Parathyroid adenoma (tissue), 2 donors: ENCODE measurements around the gene RAPGEF4.

Experiments
- H2AFZ ChIP-seq: fragments of 300-600 bp; sonication (generic); one replicate; pipeline ENCODE4 v1.7.0; 2017; ENCODE audit warnings: antibody characterized with exemption, mild to moderate bottlenecking
- H3K27ac ChIP-seq: fragments of 300-600 bp; sonication (generic); one replicate; pipeline ENCODE4 v1.7.0; 2017
- H3K27me3 ChIP-seq: fragments of 300-600 bp; sonication (generic); one replicate; pipeline ENCODE4 v1.7.0; 2017; ENCODE audit warnings: low read length; ENCODE audit not compliant: control insufficient read depth, insufficient read depth
- H3K36me3 ChIP-seq: fragments of 300-600 bp; sonication (generic); one replicate; pipeline ENCODE4 v1.7.0; 2017; ENCODE audit warnings: low read length; ENCODE audit not compliant: control insufficient read depth, insufficient read depth
- H3K4me1 ChIP-seq: fragments of 300-600 bp; sonication (generic); one replicate; pipeline ENCODE4 v1.7.0; 2017; ENCODE audit warnings: control low read depth
- H3K4me2 ChIP-seq: fragments of 300-600 bp; sonication (generic); one replicate; pipeline ENCODE4 v1.7.0; 2017; ENCODE audit warnings: low read length
- H3K4me3 ChIP-seq: fragments of 300-600 bp; sonication (generic); one replicate; pipeline ENCODE4 v1.7.0; 2017; ENCODE audit warnings: low read depth, low read length
- H3K79me2 ChIP-seq: fragments of 300-600 bp; sonication (generic); one replicate; pipeline ENCODE4 v1.7.0; 2017; ENCODE audit warnings: control low read depth
- H3K9ac ChIP-seq: fragments of 300-600 bp; sonication (generic); one replicate; pipeline ENCODE4 v1.7.0; 2017; ENCODE audit warnings: mild to moderate bottlenecking
- H3K9me3 ChIP-seq: fragments of 300-600 bp; sonication (generic); one replicate; pipeline ENCODE4 v1.7.0; 2017; ENCODE audit warnings: low read length; ENCODE audit not compliant: control insufficient read depth
- CTCF ChIP-seq: fragments of 300-600 bp; sonication (generic); IDR thresholded peaks from one replicate; pipeline ENCODE4 v1.7.0; 2017; ENCODE audit warnings: antibody characterized with exemption, mild to moderate bottlenecking
- donor health status: primary hyperparathyroidism.

RAPGEF4 gene

GRCh38 chr2:172889768-172890430 is 154.3 kb downstream of the RAPGEF4 start:
- Histone ChIP-seq H3K27me3 (no peaks in the 10 kb centered on the region), H3K4me2 (no peak overlapping the region), H3K9me3 (no peaks in the 10 kb centered on the region), H3K36me3 (no peaks in the 10 kb centered on the region), H3K79me2 (no peaks in the 10 kb centered on the region), H3K4me3 (no peak overlapping the region), H3K9ac (no peak overlapping the region), H3K4me1 (peaks cover 5% of the 10 kb centered on the region), H3K27ac (no peak overlapping the region), H2AFZ (no peak overlapping the region)
- TF ChIP-seq CTCF: no peak

GRCh38 chr2:172893111-172893510 is 157.5 kb downstream of the RAPGEF4 start:
- Histone ChIP-seq H3K79me2 (no peaks in the 10 kb centered on the region), H2AFZ (no peak overlapping the region), H3K4me3 (no peak overlapping the region), H3K4me2 (no peak overlapping the region), H3K27ac (no peak overlapping the region), H3K4me1 (peaks cover 5% of the 10 kb centered on the region), H3K36me3 (no peaks in the 10 kb centered on the region), H3K9me3 (no peaks in the 10 kb centered on the region), H3K9ac (no peak overlapping the region), H3K27me3 (no peaks in the 10 kb centered on the region)
- TF ChIP-seq CTCF: no peak

DNA sequence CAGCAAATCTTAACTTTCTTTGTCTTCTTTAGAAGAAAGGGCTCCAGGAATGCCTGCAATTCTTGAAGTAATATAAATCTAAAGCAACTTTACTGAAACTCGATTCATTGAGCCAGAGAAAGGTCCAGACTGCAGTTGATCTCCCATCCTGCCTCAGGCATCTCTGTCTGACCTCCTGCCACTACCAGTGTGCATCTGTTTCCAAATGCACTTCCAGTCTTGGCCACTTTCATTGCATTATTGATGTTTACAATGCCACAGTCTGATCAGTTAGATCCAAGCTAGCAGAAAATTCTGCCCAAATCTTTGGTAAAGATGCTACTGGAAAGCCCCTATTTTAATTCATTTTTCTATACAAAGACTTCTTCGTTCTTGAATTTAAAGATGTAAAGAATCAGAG is 158.0 kb downstream of the RAPGEF4 start:
- H3K4me2 ChIP-seq: no peak overlapping the region
- no peak for TF ChIP-seq CTCF
- H2AFZ ChIP-seq: no peak overlapping the region
- H3K36me3 ChIP-seq: no peaks in the 10 kb centered on the region
- H3K4me1 ChIP-seq: peaks cover 5% of the 10 kb centered on the region
- no peaks in the 10 kb centered on the region for H3K9me3 ChIP-seq
- no peaks in the 10 kb centered on the region for H3K27me3 ChIP-seq
- no peak overlapping the region for H3K4me3 ChIP-seq
- H3K9ac ChIP-seq: no peak overlapping the region
- H3K79me2 ChIP-seq: no peaks in the 10 kb centered on the region
- no peak overlapping the region for H3K27ac ChIP-seq

DNA sequence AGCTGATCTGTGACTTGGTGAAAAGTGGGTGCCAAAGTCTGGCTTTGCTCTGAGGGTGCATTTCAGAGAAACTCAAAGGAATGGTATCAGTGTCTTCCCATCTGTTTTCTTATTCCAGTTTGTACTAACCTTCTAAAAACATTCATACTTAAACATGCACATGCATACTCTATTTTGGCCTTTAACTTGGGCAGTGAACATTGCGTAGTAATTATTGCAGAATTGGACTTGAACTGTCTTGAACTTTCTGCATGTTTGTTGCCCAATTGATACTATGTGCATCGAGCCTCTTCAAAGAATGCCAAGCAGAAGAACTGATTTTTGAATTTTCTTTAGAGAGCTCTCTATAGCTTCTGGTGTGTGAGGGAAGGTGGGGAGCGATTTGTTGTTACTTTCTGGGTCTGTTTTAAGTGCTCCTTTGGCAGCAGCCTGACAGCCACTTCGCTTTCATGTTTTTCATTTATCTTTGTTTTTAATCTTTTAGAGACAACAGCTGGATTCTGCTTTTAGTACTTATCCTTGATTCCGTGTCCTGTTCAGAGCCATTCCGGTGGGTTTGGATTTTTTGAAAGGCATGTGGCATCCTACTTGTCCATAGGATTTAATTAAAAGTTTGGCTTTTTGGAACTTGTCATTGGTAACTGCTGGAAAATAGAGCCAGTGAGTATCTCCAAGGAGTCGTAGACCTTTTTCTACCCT is 159.2 kb downstream of the RAPGEF4 start:
- H3K27ac ChIP-seq: no peak overlapping the region
- peaks cover 5% of the 10 kb centered on the region for H3K4me1 ChIP-seq
- no peak overlapping the region for H3K9ac ChIP-seq
- no peaks in the 10 kb centered on the region for H3K36me3 ChIP-seq
- H3K27me3 ChIP-seq: no peaks in the 10 kb centered on the region
- no peak for TF ChIP-seq CTCF
- no peak overlapping the region for H3K4me2 ChIP-seq
- H2AFZ ChIP-seq: no peak overlapping the region
- H3K79me2 ChIP-seq: no peaks in the 10 kb centered on the region
- no peak overlapping the region for H3K4me3 ChIP-seq
- H3K9me3 ChIP-seq: no peaks in the 10 kb centered on the region
